Keratinocyte (primary cell): ENCODE results near the gene PCP2. TPM values are rescaled to one million over a fixed set of nuclear protein-coding genes. Genes with fewer than 3 reads are reported as not detected.

Source experiments
- DNase-seq: peaks from one replicate; pipeline ENCODE4 v3.0.0-alpha.2; 2011; ENCODE audit warnings: low read depth, missing footprints, low spot score
- FAIRE-seq: peaks from 2 replicates; lab custom pipeline; 2011; peaks lifted over from hg19 to GRCh38; lab: Jason Lieb, UNC
- H2AFZ ChIP-seq: 2 replicates; pipeline ENCODE4 v1.6.0; 2012; ENCODE audit warnings: low read length, control low read depth, inconsistent platforms; ENCODE audit not compliant: control insufficient read depth
- H3K27ac ChIP-seq: 2 replicates; pipeline ENCODE4 v1.5.1; 2011; ENCODE audit warnings: low read length; ENCODE audit not compliant: control insufficient read depth, insufficient read depth
- H3K27me3 ChIP-seq: 3 replicates; pipeline ENCODE4 v1.6.0; 2011; ENCODE audit warnings: low read length; ENCODE audit not compliant: control insufficient read depth, insufficient read depth; ENCODE audit errors: extremely low read depth
- H3K36me3 ChIP-seq, 2 experiments: 2 replicates in 1 of 2; 3 replicates in 1 of 2; pipeline ENCODE4 v1.5.1; 2011; ENCODE audit warnings: low read length in 2 of 2, mild to moderate bottlenecking in 1 of 2; ENCODE audit not compliant: control insufficient read depth in 2 of 2, insufficient read depth in 2 of 2; ENCODE audit errors: extremely low read depth in 1 of 2
- H3K4me1 ChIP-seq: 3 replicates; pipeline ENCODE4 v1.5.1; 2011; ENCODE audit warnings: low read length; ENCODE audit not compliant: control insufficient read depth, insufficient read depth; ENCODE audit errors: extremely low read depth
- H3K4me2 ChIP-seq: 3 replicates; pipeline ENCODE4 v1.6.0; 2011; ENCODE audit warnings: low read depth, low read length; ENCODE audit not compliant: control insufficient read depth, insufficient read depth; ENCODE audit errors: extremely low read depth
- H3K4me3 ChIP-seq, 3 experiments: fragments of 200-600 bp in 1 of 3; sonication (generic) in 1 of 3; 2 replicates in 2 of 3; 3 replicates in 1 of 3; pipeline ENCODE4 v1.5.1; 2011 to 2016; ENCODE audit warnings: low read length in 3 of 3, mild to moderate bottlenecking in 3 of 3, control low read depth in 2 of 3, inconsistent platforms in 1 of 3, low read depth in 1 of 3, mixed read lengths in 1 of 3, mixed run types in 1 of 3, moderate library complexity in 1 of 3; ENCODE audit not compliant: control insufficient read depth in 2 of 3, insufficient read depth in 2 of 3; ENCODE audit errors: extremely low read depth in 1 of 3
- H3K79me2 ChIP-seq: 2 replicates; pipeline ENCODE4 v1.6.0; 2012; ENCODE audit warnings: low read length; ENCODE audit not compliant: control insufficient read depth, insufficient read depth
- H3K9ac ChIP-seq: 3 replicates; pipeline ENCODE4 v1.6.0; 2011; ENCODE audit warnings: low read length; ENCODE audit not compliant: control insufficient read depth, insufficient read depth; ENCODE audit errors: extremely low read depth
- H3K9me1 ChIP-seq: 3 replicates; pipeline ENCODE4 v1.6.0; 2011; ENCODE audit warnings: low read length; ENCODE audit not compliant: control insufficient read depth, insufficient read depth; ENCODE audit errors: extremely low read depth
- H3K9me3 ChIP-seq: 2 replicates; pipeline ENCODE4 v1.5.1; 2012; ENCODE audit warnings: low read depth, low read length; ENCODE audit not compliant: control insufficient read depth
- H4K20me1 ChIP-seq: 3 replicates; pipeline ENCODE4 v1.6.0; 2011; ENCODE audit warnings: low read length; ENCODE audit not compliant: control insufficient read depth, insufficient read depth; ENCODE audit errors: extremely low read depth
- CTCF ChIP-seq, 3 experiments: IDR thresholded peaks in 1 of 3; conservative IDR thresholded peaks in 1 of 3; optimal IDR thresholded peaks in 1 of 3; 2 replicates in 2 of 3; 3 replicates in 1 of 3; pipeline versions ENCODE3 to v1.5.1; 2011; ENCODE audit warnings: low read length in 3 of 3, mild to moderate bottlenecking in 3 of 3, moderate library complexity in 2 of 3, control low read depth in 1 of 3, inconsistent platforms in 1 of 3; ENCODE audit not compliant: insufficient read depth in 2 of 3; ENCODE audit errors: extremely low read depth in 1 of 3
- EZH2 ChIP-seq: IDR thresholded peaks from one replicate; pipeline ENCODE4 v1.6.1; 2012; ENCODE audit warnings: inconsistent platforms, mild to moderate bottlenecking, low read length, moderate library complexity
- dilution Hi-C: fragments of 300-500 bp; cut with MboI; formaldehyde crosslinking; loops from one replicate; pipeline ENCODE4 v1.7.0; 2020; ENCODE audit warnings: low sequenced_read_pairs; ENCODE audit not compliant: extremely low pct_ligation_motif_present
- polyA plus RNA-seq, 5 experiments: library from polyadenylated mRNA; depleted of rRNA in 3 of 5; stranded (reverse) in 3 of 5; stranded (forward) in 1 of 5; unstranded in 1 of 5; fragments of >200 nt; gene quantifications; 1 replicate in 1 of 5; 2 replicates in 3 of 5; 3 replicates in 1 of 5; pipeline versions ENCODE4 v1.2.1 to v1.2.3, GENCODE V29; 2011 to 2012; ENCODE audit warnings: missing spikeins in 2 of 5, low read depth in 1 of 5, low replicate concordance in 1 of 5

Gene PCP2
- polyA plus RNA-seq, 1 donor (not counting 4 experiments of a cell fraction or from before 2014, with no cell fraction given): not detected

DNA sequence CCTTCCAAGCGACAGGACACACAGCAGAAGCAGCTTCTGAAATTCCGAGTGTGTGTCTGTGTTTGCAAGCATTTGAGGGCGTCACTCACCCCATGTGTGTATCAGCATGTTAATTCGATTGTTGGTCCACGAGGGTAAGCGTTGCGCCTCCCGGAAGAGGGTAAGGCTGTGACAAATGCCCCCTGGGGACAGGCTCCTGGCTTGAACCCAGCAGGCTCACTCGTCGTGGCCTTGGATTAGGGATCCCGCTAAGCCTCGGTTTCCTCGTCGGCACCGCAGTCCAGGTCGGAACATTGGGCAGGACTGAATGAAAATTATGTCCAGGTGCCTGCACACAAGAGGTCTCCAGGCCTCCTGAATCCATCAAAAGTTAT is 2.8 kb upstream of the PCP2 start:
- H3K9me3 ChIP-seq: no peaks in the 10 kb centered on the region
- H3K9me1 ChIP-seq: no peaks in the 10 kb centered on the region
- DNase-seq (no peak), FAIRE-seq (no peak)
- dilution Hi-C loops: no loop called here
- peak overlapping the region; percentile 37 for H3K4me2 ChIP-seq
- no peaks in the 10 kb centered on the region for H4K20me1 ChIP-seq
- peaks cover 6 to 14% of the 10 kb centered on the region in 2 experiments for H3K36me3 ChIP-seq
- no peak overlapping the region for H3K9ac ChIP-seq
- no peak for TF ChIP-seq CTCF (optimal IDR thresholded peaks at IDR 0.05 in 1 of 3, IDR thresholded peaks at IDR 0.05 in 1 of 3, conservative IDR thresholded peaks at IDR 0.05 in 1 of 3; ENCODE audit: extremely low read depth in 1 of 3, insufficient read depth in 2 of 3, low read length in 3 of 3)
- TF ChIP-seq EZH2: no peak
- peaks cover 19% of the 10 kb centered on the region for H3K79me2 ChIP-seq
- H3K4me3 ChIP-seq: no peak overlapping the region
- H3K27me3 ChIP-seq: no peaks in the 10 kb centered on the region
- H2AFZ ChIP-seq: no peak overlapping the region
- peaks cover 3% of the 10 kb centered on the region for H3K4me1 ChIP-seq
- no peak overlapping the region for H3K27ac ChIP-seq

DNA sequence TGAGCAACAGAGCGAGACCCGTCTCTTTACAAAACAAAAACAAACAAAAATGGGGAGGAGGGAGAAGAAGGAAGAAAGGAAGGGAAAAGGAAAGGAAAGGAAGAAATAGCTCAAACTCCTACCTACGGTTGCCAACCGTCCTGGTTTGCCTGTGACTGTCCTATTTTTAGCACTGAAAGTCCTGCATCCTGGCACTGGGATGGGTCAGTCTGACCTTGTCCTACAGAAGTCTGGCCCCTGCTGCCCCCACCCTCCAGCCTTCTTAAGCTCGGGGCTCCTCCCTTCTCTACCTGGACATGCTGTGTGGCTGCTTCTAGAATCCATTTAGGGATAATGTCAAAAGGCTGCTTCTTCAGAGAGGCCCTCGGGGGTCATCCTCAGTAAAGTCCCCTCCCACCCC is 2.2 kb upstream of the PCP2 start:
- no peak overlapping the region for H3K9ac ChIP-seq
- peaks cover 24% of the 10 kb centered on the region for H3K79me2 ChIP-seq
- FAIRE-seq (no peak), DNase-seq (no peak)
- H3K36me3 ChIP-seq: peaks cover 5 to 14% of the 10 kb centered on the region in 2 experiments
- no peak overlapping the region for H3K4me3 ChIP-seq
- dilution Hi-C loops: no loop called here
- H2AFZ ChIP-seq: no peak overlapping the region
- H3K27ac ChIP-seq: no peak overlapping the region
- H3K9me3 ChIP-seq: no peaks in the 10 kb centered on the region
- no peak overlapping the region for H3K4me2 ChIP-seq
- peaks cover 3% of the 10 kb centered on the region for H3K4me1 ChIP-seq
- no peaks in the 10 kb centered on the region for H3K9me1 ChIP-seq
- no peaks in the 10 kb centered on the region for H4K20me1 ChIP-seq
- no peaks in the 10 kb centered on the region for H3K27me3 ChIP-seq
- no peak for TF ChIP-seq EZH2
- no peak for TF ChIP-seq CTCF (optimal IDR thresholded peaks at IDR 0.05 in 1 of 3, IDR thresholded peaks at IDR 0.05 in 1 of 3, conservative IDR thresholded peaks at IDR 0.05 in 1 of 3; ENCODE audit: extremely low read depth in 1 of 3, insufficient read depth in 2 of 3, low read length in 3 of 3)
